ENCODE measurements around the gene PURB.

DNA sequence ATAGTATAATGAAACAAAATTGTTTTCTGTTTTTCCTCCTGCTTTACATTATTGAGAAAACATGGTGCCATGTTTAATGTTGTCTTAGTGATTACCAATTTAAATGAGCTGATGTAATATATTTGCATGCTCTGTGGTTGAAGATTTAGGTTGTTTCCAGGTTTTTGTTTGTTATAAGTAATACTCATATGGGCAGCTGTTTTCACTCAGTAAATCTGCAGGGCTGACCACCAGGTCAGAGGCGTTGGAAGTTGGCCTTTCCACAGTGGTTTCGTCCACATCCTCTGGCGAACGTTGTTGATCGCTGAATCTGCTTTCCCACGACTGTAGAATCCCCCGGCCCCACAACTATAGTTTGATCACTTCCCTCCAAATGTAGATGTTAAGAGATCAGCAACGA lies 21.6 kb upstream of the PURB start:
- no peak for TF ChIP-seq GATA2 (IDR thresholded peaks at IDR 0.05; ENCODE audit: low read depth, low read length)
- TF ChIP-seq GATA3 (IDR thresholded peaks at IDR 0.05; ENCODE audit: low read depth, low read length) = no peak

Data from SH-SY5Y (cell line).